K562 (cell line): ENCODE data around the gene CHRND. TPM values are rescaled to one million over a fixed set of nuclear protein-coding genes. Genes with fewer than 3 reads are reported as not detected.

Experiments
- ATAC-seq: fragments of 200-7000 bp; cut with Tn5 transposase; 3 replicates; pipeline ENCODE4 v1.9.1; 2020; ENCODE audit warnings: moderate library complexity
- BruUV-seq: library from RNA; stranded (reverse); fragments of 400-500 nt; replicated peaks from 2 replicates; lab custom pipeline; 2021; lab: Mats Ljungman, UMichigan
- CTCF ChIA-PET: fragments of 300-600 bp; formaldehyde crosslinking; extraction: SDS; loops from one replicate; lab custom pipeline; 2021; ENCODE audit warnings: low intra/inter-chr PET ratio; lab: Yijun Ruan, JAX
- POLR2A ChIA-PET: fragments of 300-600, 350-650 bp; sonication (Branson Sonifier 250); formaldehyde crosslinking; extraction: SDS; loops from one replicate; lab custom pipeline; 2021; ENCODE audit warnings: antibody characterized with exemption, inconsistent platforms; lab: Yijun Ruan, JAX
- DNase-seq, 4 experiments: peaks; one replicate each; pipeline versions ENCODE4 v3.0.0 to v3.0.0-alpha.2; 2011 to 2018; ENCODE audit warnings: low spot score in 3 of 4, mixed read lengths in 3 of 4; ENCODE audit errors: extremely low read depth in 1 of 4
- FAIRE-seq: peaks from 2 replicates; lab custom pipeline; 2011; peaks lifted over from hg19 to GRCh38; lab: Jason Lieb, UNC
- H2AFZ ChIP-seq: 2 replicates; pipeline ENCODE4 v1.6.0; 2011; ENCODE audit warnings: low read depth, low read length, control low read depth, inconsistent platforms
- H3K27ac ChIP-seq: fragments of 200-600 bp; 3 replicates; pipeline ENCODE4 v1.8.0; 2011; ENCODE audit warnings: low read depth, mild to moderate bottlenecking, control low read depth, inconsistent platforms, low read length, moderate library complexity, mixed read lengths; ENCODE audit errors: extremely low read depth
- H3K27me3 ChIP-seq, 2 experiments: fragments of 300-600 bp in 1 of 2; 2 replicates in 1 of 2; 3 replicates in 1 of 2; pipeline versions ENCODE4 v1.6.0 to v1.8.0; 2011; ENCODE audit warnings: inconsistent platforms in 2 of 2, low read length in 2 of 2, mild to moderate bottlenecking in 1 of 2, mixed read lengths in 1 of 2, moderate library complexity in 1 of 2; ENCODE audit not compliant: control insufficient read depth in 2 of 2, insufficient read depth in 2 of 2
- H3K36me3 ChIP-seq: fragments of 300-600 bp; 3 replicates; pipeline ENCODE4 v1.8.0; 2011; ENCODE audit warnings: mild to moderate bottlenecking, low read length, inconsistent platforms; ENCODE audit not compliant: control insufficient read depth, insufficient read depth
- H3K4me1 ChIP-seq, 2 experiments: fragments of 200-600 bp in 1 of 2; replicated peaks in 1 of 2; 2 replicates in 1 of 2; 3 replicates in 1 of 2; pipeline versions ENCODE4 v1.5.1 to v1.8.0; 2011; ENCODE audit warnings: inconsistent platforms in 2 of 2, low read length in 2 of 2, mild to moderate bottlenecking in 1 of 2, mixed read lengths in 1 of 2, moderate library complexity in 1 of 2; ENCODE audit not compliant: control insufficient read depth in 2 of 2, insufficient read depth in 2 of 2
- H3K4me2 ChIP-seq: 2 replicates; pipeline ENCODE4 v1.6.1; 2011; ENCODE audit warnings: low read length, control low read depth, inconsistent platforms, mixed read lengths; ENCODE audit not compliant: insufficient read depth
- H3K4me3 ChIP-seq: fragments of 200-600 bp; sonication (generic), shearing (Covaris generic); 2 replicates; pipeline ENCODE4 v1.5.1; 2016; ENCODE audit warnings: control low read depth, inconsistent platforms
- H3K79me2 ChIP-seq: fragments of 200-600 bp; 3 replicates; pipeline ENCODE4 v1.8.0; 2011; ENCODE audit warnings: low read length, inconsistent platforms; ENCODE audit not compliant: control insufficient read depth, insufficient read depth
- H3K9ac ChIP-seq, 2 experiments: 2 replicates each; pipeline versions ENCODE4 v1.6.0 to v1.6.1; 2011; ENCODE audit warnings: low read depth in 2 of 2, low read length in 2 of 2, control low read depth in 1 of 2, inconsistent platforms in 1 of 2, mild to moderate bottlenecking in 1 of 2, mixed read lengths in 1 of 2; ENCODE audit not compliant: insufficient read depth in 1 of 2
- H3K9me1 ChIP-seq: one replicate; pipeline ENCODE4 v1.6.0; 2011; ENCODE audit warnings: inconsistent platforms, mild to moderate bottlenecking, low read length, moderate library complexity; ENCODE audit not compliant: control insufficient read depth, insufficient read depth
- H3K9me3 ChIP-seq: replicated peaks from 2 replicates; pipeline ENCODE4 v1.5.1; 2011; ENCODE audit warnings: low read depth, low read length, inconsistent platforms; ENCODE audit not compliant: control insufficient read depth, insufficient read depth
- H4K20me1 ChIP-seq: replicated peaks from 2 replicates; pipeline ENCODE4 v1.6.1; 2011; ENCODE audit warnings: low read length, inconsistent platforms, mixed read lengths; ENCODE audit not compliant: control insufficient read depth, insufficient read depth
- ASH1L ChIP-seq: fragments of 450-650 bp; IDR thresholded peaks from 2 replicates; pipeline ENCODE4 v1.6.1; 2018; ENCODE audit warnings: borderline replicate concordance, mild to moderate bottlenecking, low read depth; ENCODE audit not compliant: partially characterized antibody
- FOXM1 ChIP-seq, 2 experiments: fragments of 450-650 bp in 1 of 2; sonication (generic) in 1 of 2; formaldehyde crosslinking in 1 of 2; IDR thresholded peaks; 2 replicates each; pipeline versions ENCODE4 v1.6.1 to v1.9.0; 2017 to 2022; ENCODE audit warnings: low read depth in 2 of 2, mild to moderate bottlenecking in 2 of 2, missing genetic modification reagents in 1 of 2, moderate library complexity in 1 of 2
- LCOR ChIP-seq: sonication (generic); formaldehyde crosslinking; IDR thresholded peaks from 2 replicates; pipeline ENCODE4 v1.8.0; 2022; ENCODE audit warnings: mild to moderate bottlenecking, missing genetic modification reagents
- RUNX1 ChIP-seq: sonication (generic); IDR thresholded peaks from 2 replicates; pipeline ENCODE4 v1.6.1; 2016; ENCODE audit warnings: antibody characterized with exemption, low read depth
- whole genome bisulfite sequencing: fragments of 100-300 bp; shearing (Covaris generic); methylation state at CpG from one replicate; pipeline ENCODE4 v1.1.6; 2016; ENCODE audit warnings: low coverage, mixed read lengths; ENCODE audit not compliant: insufficient coverage; ENCODE audit errors: missing lambda C conversion rate; 5-methylcytosine and 5-hydroxymethylcytosine counted together
- in situ Hi-C: fragments of 300-500 bp; cut with MboI; formaldehyde crosslinking; loops from 4 replicates; pipeline ENCODE4 v1.15.0; 2018; ENCODE audit warnings: inconsistent platforms, mixed read lengths
- intact Hi-C: fragments of 100-400 bp; cut with micrococcal nuclease; formaldehyde crosslinking; loops from 2 replicates; pipeline ENCODE4 v1.14.2; 2022
- polyA plus RNA-seq, 8 experiments: library from polyadenylated mRNA; depleted of rRNA in 4 of 8; stranded (reverse) in 5 of 8; unstranded in 3 of 8; fragments of >200 nt; fragmentation: Nextera tagmentation in 2 of 8; fragmentation: Illumina TruSeq in 1 of 8; extraction: Ambion mirVana in 2 of 8; extraction: Trizol in 1 of 8; gene quantifications; 2 replicates each; pipeline versions ENCODE4 v1.2.1 to v1.2.3, GENCODE V29; 2011 to 2014; ENCODE audit warnings: inconsistent platforms in 1 of 8, missing spikeins in 1 of 8
- total RNA-seq, 7 experiments: library from RNA; depleted of rRNA in 6 of 7; stranded (reverse); fragments of >200 nt in 6 of 7; fragmentation: Illumina TruSeq in 2 of 7; extraction: Trizol in 2 of 7; gene quantifications; 2 replicates each; pipeline versions ENCODE4 v1.2.1 to v1.2.3, GENCODE V29; 2011 to 2021; ENCODE audit warnings: low replicate concordance in 1 of 7
- TF ChIP-seq, protein P1 (sequence below): sonication (generic); formaldehyde crosslinking; IDR thresholded peaks from 2 replicates; pipeline ENCODE4 v1.8.0; 2022; ENCODE audit warnings: missing genetic modification reagents, mild to moderate bottlenecking, moderate library complexity, borderline replicate concordance

CHRND gene
- total and polyA plus RNA-seq, 9 of the 15 experiments (the other 6 are each of a cell fraction or from before 2014, with no cell fraction given), result not detected

DNA sequence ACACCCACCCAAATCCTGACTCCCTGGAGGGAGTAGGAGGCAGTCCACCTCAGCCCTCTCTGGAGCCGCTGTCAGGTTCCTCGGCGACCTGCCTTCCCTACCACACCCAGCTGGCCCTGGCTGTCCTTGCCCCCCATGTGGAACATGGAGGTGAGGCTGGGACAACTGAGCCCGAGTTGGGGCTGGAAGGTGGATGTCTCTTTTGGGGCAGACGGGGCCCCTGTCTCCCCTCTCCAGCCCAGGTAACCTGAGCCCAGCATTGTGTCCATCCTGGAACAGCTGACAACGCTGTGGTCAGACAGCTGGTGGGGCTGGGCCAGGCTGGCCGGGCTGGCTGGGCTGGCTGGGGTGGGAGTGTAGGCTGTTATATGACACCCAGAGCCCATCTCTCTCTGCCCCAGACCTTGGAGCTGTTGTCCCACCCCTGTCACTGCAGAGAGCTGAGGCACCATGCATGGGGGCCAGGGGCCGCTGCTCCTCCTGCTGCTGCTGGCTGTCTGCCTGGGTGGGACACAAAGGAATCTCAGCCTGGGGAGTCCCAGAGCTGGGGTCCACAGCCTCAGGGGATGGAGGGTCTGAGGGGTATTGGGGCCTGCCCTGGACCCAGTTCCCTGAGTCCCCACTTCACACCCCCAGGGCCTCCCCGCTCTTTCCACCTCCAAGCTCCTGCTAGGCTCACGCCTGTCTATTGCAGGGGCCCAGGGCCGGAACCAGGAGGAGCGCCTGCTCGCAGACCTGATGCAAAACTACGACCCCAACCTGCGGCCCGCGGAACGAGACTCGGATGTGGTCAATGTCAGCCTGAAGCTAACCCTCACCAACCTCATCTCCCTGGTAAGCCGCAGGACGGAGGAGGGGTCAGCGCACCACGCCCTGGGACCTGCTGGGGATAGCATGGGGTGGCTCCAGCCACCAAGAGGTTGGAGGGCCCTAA lies 13.6 kb downstream of the CHRND start, which contains the start of gene CHRNG:
Gene CHRNG, plus strand, starts transcription at position 395 of the 934 bp plus-strand sequence. Its CDS starts 56 bp downstream, at position 451.
- Histone ChIP-seq H3K4me3 (no peak within 1 kb of the TSS), H3K9me1 (no peaks in the 10 kb centered on the region), H3K27ac (no peak within 1 kb of the TSS), H3K27me3 (no peaks in the 10 kb centered on the region), H2AFZ (no peak within 1 kb of the TSS), H3K4me1 (peaks cover 0 to 31% of the 10 kb centered on the region in 2 experiments; a peak in 2 of 5 replicates), H3K79me2 (no peaks in the 10 kb centered on the region), H3K36me3 (no peaks in the 10 kb centered on the region), H3K9ac (peak within 1 kb of the TSS in 1 of 2 experiments; percentile 20; a peak in 1 of 4 replicates), H3K9me3 (no peaks in the 10 kb centered on the region), H4K20me1 (no peaks in the 10 kb centered on the region), H3K4me2 (no peak within 1 kb of the TSS)
- DNase-seq (no peak), FAIRE-seq (no peak), ATAC-seq (peak; percentile 11; the same call in 2 of the 3 replicates)
- 18% methylated on average over 17 of the region's 23 CpGs for WGBS
- ChIA-PET CTCF (no interaction called here), POLR2A (interaction anchor here (1.2 kb wide), 1 partner anchor 75 kb away, joined by 3 read pairs; no protein-coding TSS in a partner anchor)
- no TSS peak for BruUV-seq
- intact Hi-C loops, result no loop called here
- TF ChIP-seq FOXM1 (IDR thresholded peaks at IDR 0.05; ENCODE audit: low read depth), result no peak
- TF ChIP-seq FOXM1 (CRISPR knock-in tag; IDR thresholded peaks at IDR 0.05; ENCODE audit: low read depth), result no peak
- no peak for TF ChIP-seq LCOR
- TF ChIP-seq, protein P1, sequence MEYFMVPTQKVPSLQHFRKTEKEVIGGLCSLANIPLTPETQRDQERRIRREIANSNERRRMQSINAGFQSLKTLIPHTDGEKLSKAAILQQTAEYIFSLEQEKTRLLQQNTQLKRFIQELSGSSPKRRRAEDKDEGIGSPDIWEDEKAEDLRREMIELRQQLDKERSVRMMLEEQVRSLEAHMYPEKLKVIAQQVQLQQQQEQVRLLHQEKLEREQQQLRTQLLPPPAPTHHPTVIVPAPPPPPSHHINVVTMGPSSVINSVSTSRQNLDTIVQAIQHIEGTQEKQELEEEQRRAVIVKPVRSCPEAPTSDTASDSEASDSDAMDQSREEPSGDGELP (CRISPR knock-in tag), result peak; percentile 93
- TF ChIP-seq ASH1L, result no peak
- no peak for TF ChIP-seq RUNX1
- in situ Hi-C loops, result no loop called here
